PC-9 (cell line): Measurements from ENCODE around the gene GIPR. TPM values are rescaled to one million over a fixed set of nuclear protein-coding genes. Genes with fewer than 3 reads are reported as not detected.
A peak's percentile ranks its signal among the peaks of the same experiment; 100 is the strongest.

Source experiments
- BruUV-seq: library from RNA; stranded (reverse); fragments of 400-500 nt; replicated peaks from 2 replicates; lab custom pipeline; 2021; lab: Mats Ljungman, UMichigan
- CTCF ChIA-PET: fragments of 300-600 bp; sonication (Branson Sonifier 250); formaldehyde crosslinking; loops from one replicate; lab custom pipeline; 2022; ENCODE audit warnings: antibody characterized with exemption; lab: Charles Lee
- POLR2A ChIA-PET: fragments of 300-600 bp; sonication (Branson Sonifier 250); formaldehyde crosslinking; loops from one replicate; lab custom pipeline; 2022; ENCODE audit warnings: antibody characterized with exemption; ENCODE audit not compliant: unreplicated experiment; lab: Charles Lee
- DNase-seq, 2 experiments: peaks; one replicate each; pipeline versions ENCODE4 v3.0.0 to v3.0.0-alpha.2; 2015 to 2022; ENCODE audit warnings: mixed read lengths in 1 of 2
- H2AFZ ChIP-seq: fragments of 200-600 bp; sonication (generic); 2 replicates; pipeline ENCODE4 v1.8.1; 2017; ENCODE audit warnings: antibody characterized with exemption
- H3F3A ChIP-seq: fragments of 200-600 bp; sonication (generic); 2 replicates; pipeline ENCODE4 v1.8.1; 2017; ENCODE audit warnings: antibody characterized with exemption, mild to moderate bottlenecking, low read depth; ENCODE audit not compliant: insufficient read depth
- H3K27ac ChIP-seq: fragments of 200-600 bp; sonication (generic); 2 replicates; pipeline ENCODE4 v1.6.1; 2016; ENCODE audit warnings: mixed run types
- H3K27me3 ChIP-seq: fragments of 200-600 bp; sonication (generic); 2 replicates; pipeline ENCODE4 v1.6.1; 2016; ENCODE audit warnings: low read depth, mixed run types; ENCODE audit not compliant: insufficient read depth
- H3K36me3 ChIP-seq: fragments of 200-600 bp; sonication (generic); 2 replicates; pipeline ENCODE4 v1.6.1; 2016; ENCODE audit warnings: low read depth, mixed run types
- H3K4me1 ChIP-seq: fragments of 200-600 bp; sonication (generic); replicated peaks from 2 replicates; pipeline ENCODE4 v1.6.1; 2016; ENCODE audit warnings: mixed run types; ENCODE audit not compliant: insufficient read depth
- H3K4me2 ChIP-seq: fragments of 200-600 bp; sonication (generic); 2 replicates; pipeline ENCODE4 v1.6.1; 2017; ENCODE audit warnings: mixed run types
- H3K4me3 ChIP-seq: fragments of 200-600 bp; sonication (generic); 2 replicates; pipeline ENCODE4 v1.6.1; 2016; ENCODE audit warnings: mixed run types
- H3K79me2 ChIP-seq: fragments of 200-600 bp; sonication (generic); 2 replicates; pipeline ENCODE4 v1.6.1; 2017; ENCODE audit warnings: low read depth, mixed run types
- H3K9me2 ChIP-seq: fragments of 200-600 bp; sonication (generic); 2 replicates; pipeline ENCODE4 v1.8.1; 2017; ENCODE audit warnings: mild to moderate bottlenecking; ENCODE audit not compliant: insufficient read depth
- H3K9me3 ChIP-seq: fragments of 200-600 bp; sonication (generic); 2 replicates; pipeline ENCODE4 v1.8.1; 2016; ENCODE audit warnings: low read depth; ENCODE audit not compliant: insufficient read depth
- H4K20me1 ChIP-seq: fragments of 200-600 bp; sonication (generic); 2 replicates; pipeline ENCODE4 v1.8.1; 2017; ENCODE audit not compliant: insufficient read depth
- CTCF ChIP-seq: fragments of 200-600 bp; sonication (generic); conservative IDR thresholded peaks from 2 replicates; pipeline ENCODE4 v1.6.1; 2017; ENCODE audit warnings: mixed run types, antibody characterized with exemption, mild to moderate bottlenecking, moderate library complexity
- EZH2 ChIP-seq: fragments of 200-600 bp; sonication (generic); IDR thresholded peaks from 2 replicates; pipeline ENCODE4 v1.8.0; 2017; ENCODE audit warnings: antibody characterized with exemption, low read depth
- intact Hi-C: fragments of 100-400 bp; cut with micrococcal nuclease; formaldehyde crosslinking; loops from one replicate; pipeline ENCODE4 v1.10.0; 2022; ENCODE audit not compliant: unreplicated experiment
- total RNA-seq: library from RNA; stranded (reverse); gene quantifications from 2 replicates; pipeline ENCODE4 v1.2.3, GENCODE V29; 2021

Gene GIPR
- total RNA-seq, 1 experiment from 2014 or later, result 5.8 TPM

- TSS peak; percentile 52 for BruUV-seq
- peaks cover 17% of the 10 kb centered on the region; the same call in 1 of the 2 replicates for H3K36me3 ChIP-seq
- TF ChIP-seq CTCF (peak; percentile 98), EZH2 (no peak)
- intact Hi-C loops, result loop anchor here (2.0 to 5.0 kb wide), 3 partner anchors 16 to 166 kb away; partner anchors contain the start of gene OPA3
- no peaks in the 10 kb centered on the region for H3K27me3 ChIP-seq
- POLR2A ChIA-PET, result interaction anchor here (0.6 to 1.8 kb wide), 4 partner anchors 15 to 302 kb away, joined by 3 to 13 read pairs (median 10); partner anchors contain the start of genes CCDC61 and SIX5
- peaks cover 39% of the 10 kb centered on the region for H3K79me2 ChIP-seq
- peak overlapping the region; percentile 78 for H2AFZ ChIP-seq
- peak overlapping the region; percentile 72 for H3K27ac ChIP-seq
- H3K9me2 ChIP-seq, result no peaks in the 10 kb centered on the region
- no peaks in the 10 kb centered on the region for H3K9me3 ChIP-seq
- peaks cover 18% of the 10 kb centered on the region for H3K4me1 ChIP-seq
- H3F3A ChIP-seq, result peaks cover 29% of the 10 kb centered on the region
- peak; percentile 65 to 76 for DNase-seq
- peak overlapping the region; percentile 76 for H3K4me2 ChIP-seq
- CTCF ChIA-PET, result interaction anchor here (0.6 to 1.6 kb wide), 9 partner anchors 16 to 135 kb away, joined by 3 to 15 read pairs (median 8); partner anchors contain the start of genes DMPK and SIX5
- H4K20me1 ChIP-seq, result peaks cover 17% of the 10 kb centered on the region
- H3K4me3 ChIP-seq, result peak overlapping the region; percentile 80
Measured at GRCh38 chr19:45693106-45693788, 25.2 kb downstream of the GIPR start.

GRCh38 chr19:45701676-45702075, 33.7 kb downstream of the GIPR start:
- H3F3A ChIP-seq, result peaks cover 47% of the 10 kb centered on the region
- TF ChIP-seq EZH2 (no peak), CTCF (no peak)
- intact Hi-C loops, result no loop called here
- POLR2A ChIA-PET, result no interaction called here
- 0 out of 2 replicates have a peak, but pooled peaks cover 7% of the 10 kb centered on the region for H3K4me1 ChIP-seq
- no peaks in the 10 kb centered on the region for H3K9me3 ChIP-seq
- no peak overlapping the region for H2AFZ ChIP-seq
- no peaks in the 10 kb centered on the region for H4K20me1 ChIP-seq
- H3K4me2 ChIP-seq, result no peak overlapping the region
- H3K36me3 ChIP-seq, result no peaks in the 10 kb centered on the region; the same call in 1 of the 2 replicates
- DNase-seq, result no peak
- no peak overlapping the region for H3K4me3 ChIP-seq
- CTCF ChIA-PET, result no interaction called here
- no peak overlapping the region for H3K27ac ChIP-seq
- H3K79me2 ChIP-seq, result no peaks in the 10 kb centered on the region
- H3K9me2 ChIP-seq, result no peaks in the 10 kb centered on the region
- no peaks in the 10 kb centered on the region for H3K27me3 ChIP-seq
- BruUV-seq, result no TSS peak

GRCh38 chr19:45705115-45705514, 37.1 kb downstream of the GIPR start:
- no peak for DNase-seq
- Histone ChIP-seq H3K36me3 (no peaks in the 10 kb centered on the region; the same call in 1 of the 2 replicates), H3K27ac (no peak overlapping the region), H3K4me2 (no peak overlapping the region), H3F3A (peaks cover 66% of the 10 kb centered on the region), H3K9me3 (no peaks in the 10 kb centered on the region), H3K79me2 (0 out of 2 replicates have a peak, but pooled peaks cover under 1% of the 10 kb centered on the region), H3K4me3 (no peak overlapping the region), H3K4me1 (no peaks in the 10 kb centered on the region), H4K20me1 (no peaks in the 10 kb centered on the region; the same call in 1 of the 2 replicates), H3K27me3 (no peaks in the 10 kb centered on the region), H3K9me2 (no peaks in the 10 kb centered on the region), H2AFZ (no peak overlapping the region)
- ChIA-PET CTCF (no interaction called here), POLR2A (no interaction called here)
- TF ChIP-seq CTCF (no peak), EZH2 (no peak)
- no TSS peak for BruUV-seq
- intact Hi-C loops, result no loop called here
